SU-DHL-6 (cell line): Measurements from ENCODE around the gene POTEF.
"Not testable (repeated sequence)": the region's sequence is repeated elsewhere in the genome, so short reads cannot be mapped to it uniquely, and the experiment has no call there.

Experiments used
- H2AFZ ChIP-seq: fragments of 200-600 bp; sonication (generic); 2 replicates; pipeline ENCODE4 v1.6.1; 2014; ENCODE audit warnings: low read depth, mild to moderate bottlenecking, moderate library complexity, mixed read lengths, antibody characterized with exemption, low read length; ENCODE audit not compliant: severe bottlenecking
- H3F3A ChIP-seq: fragments of 200-600 bp; shearing (Covaris generic); 2 replicates; pipeline ENCODE4 v1.6.0; 2016; ENCODE audit warnings: antibody characterized with exemption, mild to moderate bottlenecking; ENCODE audit not compliant: insufficient read depth
- H3K27ac ChIP-seq: fragments of 200-600 bp; sonication (generic); 2 replicates; pipeline ENCODE4 v1.5.1; 2016; ENCODE audit warnings: low read depth, mild to moderate bottlenecking, low read length, moderate library complexity, mixed read lengths
- H3K27me3 ChIP-seq: fragments of 200-600 bp; sonication (generic), shearing (Covaris generic); 2 replicates; pipeline ENCODE4 v1.6.0; 2014; ENCODE audit warnings: mild to moderate bottlenecking, low read length
- H3K36me3 ChIP-seq: fragments of 200-600 bp; sonication (generic); 2 replicates; pipeline ENCODE4 v1.6.1; 2014; ENCODE audit warnings: mild to moderate bottlenecking, low read length, mixed read lengths
- H3K4me2 ChIP-seq: fragments of 300-600, 200-600 bp; shearing (Covaris generic), sonication (generic); 2 replicates; pipeline ENCODE4 v1.6.0; 2014; ENCODE audit warnings: low read length, low read depth, mild to moderate bottlenecking; ENCODE audit not compliant: poor library complexity, severe bottlenecking
- H3K4me3 ChIP-seq: fragments of 200-600 bp; sonication (generic); 2 replicates; pipeline ENCODE4 v1.5.1; 2014; ENCODE audit warnings: antibody characterized with exemption, low read length, mild to moderate bottlenecking, mixed read lengths; ENCODE audit not compliant: insufficient read depth, poor library complexity, severe bottlenecking
- H3K79me2 ChIP-seq: fragments of 200-600 bp; sonication (generic); 2 replicates; pipeline ENCODE4 v1.6.1; 2014; ENCODE audit warnings: mild to moderate bottlenecking, low read length, moderate library complexity; ENCODE audit not compliant: insufficient read depth
- H3K9ac ChIP-seq: fragments of 200-600 bp; sonication (generic); 2 replicates; pipeline ENCODE4 v1.7.0; 2014; ENCODE audit warnings: mild to moderate bottlenecking, low read length
- H3K9me2 ChIP-seq: fragments of 200-600 bp; sonication (generic); replicated peaks from 2 replicates; pipeline ENCODE4 v1.6.1; 2014; ENCODE audit warnings: low read length; ENCODE audit not compliant: insufficient read depth
- H3K9me3 ChIP-seq: fragments of 200-600 bp; sonication (generic); 2 replicates; pipeline ENCODE4 v1.6.1; 2014; ENCODE audit warnings: low read length, mixed read lengths; ENCODE audit not compliant: insufficient read depth
- H4K20me1 ChIP-seq: fragments of 200-600 bp; sonication (generic); 2 replicates; pipeline ENCODE4 v1.6.1; 2014; ENCODE audit warnings: low read depth, mild to moderate bottlenecking, antibody characterized with exemption, low read length, moderate library complexity, mixed read lengths
- CTCF ChIP-seq: fragments of 200-600 bp; sonication (generic); IDR thresholded peaks from one replicate; pipeline ENCODE4 v1.5.1; 2017; ENCODE audit warnings: antibody characterized with exemption, mild to moderate bottlenecking, low read length, moderate library complexity; ENCODE audit not compliant: insufficient read depth, poor library complexity, severe bottlenecking
- EZH2phosphoT487 ChIP-seq: fragments of 200-600 bp; sonication (generic), shearing (Covaris generic); conservative IDR thresholded peaks from 2 replicates; pipeline ENCODE4 v1.6.1; 2018; ENCODE audit warnings: mild to moderate bottlenecking, antibody characterized with exemption, low read length, moderate library complexity, mixed read lengths

POTEF gene

GRCh38 chr2:130165293-130166016 lies 36.4 kb upstream of the POTEF start:
- peaks cover 3% of the 10 kb centered on the region; the same call in 1 of the 2 replicates for H3K36me3 ChIP-seq

GRCh38 chr2:130162968-130163367 lies 33.9 kb upstream of the POTEF start:
- Histone ChIP-seq H3K4me2 (no peak overlapping the region), H3K27ac (no peak overlapping the region), H3K9me3 (no peaks in the 10 kb centered on the region), H3K27me3 (no peaks in the 10 kb centered on the region), H3K79me2 (no peaks in the 10 kb centered on the region), H2AFZ (no peak overlapping the region), H3F3A (no peaks in the 10 kb centered on the region), H3K36me3 (peaks cover 3% of the 10 kb centered on the region; the same call in 1 of the 2 replicates), H3K9me2 (no peaks in the 10 kb centered on the region), H3K9ac (no peak overlapping the region), H3K4me3 (no peak overlapping the region), H4K20me1 (no peaks in the 10 kb centered on the region)
- no peak for TF ChIP-seq CTCF
- TF ChIP-seq EZH2phosphoT487, result no peak

More at GRCh38 chr2:130165293-130166016, 36.4 kb upstream of the POTEF start:
- H3K4me3 ChIP-seq, result no peak overlapping the region
- H3K9me2 ChIP-seq, result no peaks in the 10 kb centered on the region
- no peak overlapping the region for H3K9ac ChIP-seq
- H3K79me2 ChIP-seq, result no peaks in the 10 kb centered on the region
- no peak overlapping the region for H3K4me2 ChIP-seq
- TF ChIP-seq EZH2phosphoT487, result no peak
- no peak for TF ChIP-seq CTCF
- H4K20me1 ChIP-seq, result no peaks in the 10 kb centered on the region
- H3K27ac ChIP-seq, result no peak overlapping the region
- H2AFZ ChIP-seq, result no peak overlapping the region
- no peaks in the 10 kb centered on the region for H3K27me3 ChIP-seq
- no peaks in the 10 kb centered on the region for H3K9me3 ChIP-seq
- no peaks in the 10 kb centered on the region for H3F3A ChIP-seq

- not testable (repeated sequence) for H3K27me3 ChIP-seq, H3K9ac ChIP-seq, H3K4me3 ChIP-seq, H3K9me2 ChIP-seq, H3K36me3 ChIP-seq, H3K4me2 ChIP-seq, H4K20me1 ChIP-seq, H3K9me3 ChIP-seq, H3K27ac ChIP-seq, H2AFZ ChIP-seq, H3F3A ChIP-seq, H3K79me2 ChIP-seq
Observed at GRCh38 chr2:130162486-130162885, 33.5 kb upstream of the POTEF start.

- not testable (repeated sequence) for H4K20me1 ChIP-seq, H3K27ac ChIP-seq, H3K79me2 ChIP-seq, H3K9me2 ChIP-seq, H3K36me3 ChIP-seq, H3K4me2 ChIP-seq, H3F3A ChIP-seq, H3K27me3 ChIP-seq, H2AFZ ChIP-seq, H3K9me3 ChIP-seq, H3K9ac ChIP-seq, H3K4me3 ChIP-seq
Observed at GRCh38 chr2:130160838-130161705, 32.0 kb upstream of the POTEF start.
